Measurements from ENCODE around the gene DISC1. TPM values are rescaled to one million over a fixed set of nuclear protein-coding genes. Genes with fewer than 3 reads are reported as not detected.
A peak's percentile ranks its signal among the peaks of the same experiment; 100 is the strongest.

The DISC1 gene
- total and polyA plus RNA-seq, 2 of the 13 experiments (the other 11 are each of a cell fraction or from before 2014, with no cell fraction given), result 4.2 to 4.6 TPM

DNA sequence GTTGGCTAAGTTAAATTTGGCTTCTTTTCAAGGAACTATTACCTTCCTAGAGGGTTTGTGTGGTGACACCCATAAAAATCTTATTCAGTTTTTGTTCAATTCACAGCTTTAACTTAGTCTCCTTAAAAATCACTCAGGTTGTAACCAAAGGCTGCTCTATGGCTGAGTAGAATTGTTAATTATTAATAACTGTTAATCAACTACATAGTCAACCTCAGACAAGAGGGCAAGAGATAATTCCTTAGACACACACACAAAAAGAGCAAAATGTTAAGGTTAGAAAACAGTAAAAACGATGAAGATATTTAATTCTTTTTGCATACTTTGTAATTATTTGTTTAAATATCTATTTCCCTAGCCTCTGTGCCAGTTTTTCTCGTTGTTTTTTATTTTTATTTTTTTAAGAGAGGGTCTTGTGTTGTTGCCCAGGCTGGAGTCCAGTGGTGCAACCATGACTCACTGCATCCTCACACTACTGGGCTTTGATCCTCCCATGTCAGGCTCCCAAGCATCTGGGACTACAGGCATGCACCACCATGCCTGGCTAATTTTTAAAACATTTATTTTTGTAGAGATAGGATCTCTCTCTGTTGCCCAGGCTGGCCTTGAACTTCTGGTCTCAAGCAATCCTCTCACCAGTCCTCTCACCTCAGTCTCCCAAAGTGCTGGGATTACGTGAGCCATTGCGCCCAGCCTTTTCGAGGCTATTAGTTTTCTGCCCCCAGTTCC, 215.2 kb downstream of the DISC1 start (continued):
- TF ChIP-seq, protein P1, sequence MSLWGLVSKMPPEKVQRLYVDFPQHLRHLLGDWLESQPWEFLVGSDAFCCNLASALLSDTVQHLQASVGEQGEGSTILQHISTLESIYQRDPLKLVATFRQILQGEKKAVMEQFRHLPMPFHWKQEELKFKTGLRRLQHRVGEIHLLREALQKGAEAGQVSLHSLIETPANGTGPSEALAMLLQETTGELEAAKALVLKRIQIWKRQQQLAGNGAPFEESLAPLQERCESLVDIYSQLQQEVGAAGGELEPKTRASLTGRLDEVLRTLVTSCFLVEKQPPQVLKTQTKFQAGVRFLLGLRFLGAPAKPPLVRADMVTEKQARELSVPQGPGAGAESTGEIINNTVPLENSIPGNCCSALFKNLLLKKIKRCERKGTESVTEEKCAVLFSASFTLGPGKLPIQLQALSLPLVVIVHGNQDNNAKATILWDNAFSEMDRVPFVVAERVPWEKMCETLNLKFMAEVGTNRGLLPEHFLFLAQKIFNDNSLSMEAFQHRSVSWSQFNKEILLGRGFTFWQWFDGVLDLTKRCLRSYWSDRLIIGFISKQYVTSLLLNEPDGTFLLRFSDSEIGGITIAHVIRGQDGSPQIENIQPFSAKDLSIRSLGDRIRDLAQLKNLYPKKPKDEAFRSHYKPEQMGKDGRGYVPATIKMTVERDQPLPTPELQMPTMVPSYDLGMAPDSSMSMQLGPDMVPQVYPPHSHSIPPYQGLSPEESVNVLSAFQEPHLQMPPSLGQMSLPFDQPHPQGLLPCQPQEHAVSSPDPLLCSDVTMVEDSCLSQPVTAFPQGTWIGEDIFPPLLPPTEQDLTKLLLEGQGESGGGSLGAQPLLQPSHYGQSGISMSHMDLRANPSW (CRISPR knock-in tag; IDR thresholded peaks at IDR 0.05; ENCODE audit: borderline replicate concordance), result no peak
- TF ChIP-seq MEIS1 (CRISPR knock-in tag; IDR thresholded peaks at IDR 0.05; ENCODE audit: borderline replicate concordance), result no peak
- TF ChIP-seq NONO (IDR thresholded peaks at IDR 0.05), result no peak
- TF ChIP-seq NONO (CRISPR knock-in tag; conservative IDR thresholded peaks at IDR 0.05), result no peak
- no peak for TF ChIP-seq CBX2 (IDR thresholded peaks at IDR 0.05; ENCODE audit: low read depth, low read length)
- no peak for TF ChIP-seq CBX2 (CRISPR knock-in tag; IDR thresholded peaks at IDR 0.05; ENCODE audit: low read depth)
- no peak for TF ChIP-seq ZNF773 (CRISPR knock-in tag; IDR thresholded peaks at IDR 0.05; ENCODE audit: borderline replicate concordance)
- peak; percentile 80 for TF ChIP-seq RCOR2 (CRISPR knock-in tag; IDR thresholded peaks at IDR 0.05)
- TF ChIP-seq EP300 (IDR thresholded peaks at IDR 0.05; ENCODE audit: low read depth in 2 of 2, low read length in 2 of 2), result peak in 1 of 2 experiments; percentile 39; a peak in 1 of 4 replicates
- peak; percentile 54; the same call in 1 of the 2 replicates for TF ChIP-seq EP300 (CRISPR knock-in tag; IDR thresholded peaks at IDR 0.05; ENCODE audit: borderline replicate concordance)
- TF ChIP-seq ZNF629 (CRISPR knock-in tag; conservative IDR thresholded peaks at IDR 0.05), result 0 out of 2 replicates have a peak, but pooled peaks have one; percentile 24
- TF ChIP-seq RXRB (CRISPR knock-in tag; IDR thresholded peaks at IDR 0.05; ENCODE audit: borderline replicate concordance), result 0 out of 2 replicates have a peak, but pooled peaks have one; percentile 43
- peak; percentile 76 for TF ChIP-seq HNF4A (CRISPR knock-in tag; IDR thresholded peaks at IDR 0.05)
- peak in 1 of 2 experiments; percentile 18; a peak in 1 of 4 replicates for TF ChIP-seq ATF4 (CRISPR knock-in tag; IDR thresholded peaks at IDR 0.05)
- TF ChIP-seq ZNF703 (CRISPR knock-in tag; IDR thresholded peaks at IDR 0.05; ENCODE audit: borderline replicate concordance), result no peak
- peak; percentile 34; the same call in 1 of the 2 replicates for TF ChIP-seq HOXA3 (CRISPR knock-in tag; IDR thresholded peaks at IDR 0.05)
- no peak for TF ChIP-seq ZBTB1 (CRISPR knock-in tag; IDR thresholded peaks at IDR 0.05; ENCODE audit: borderline replicate concordance)
- no peak for TF ChIP-seq GLMP (CRISPR knock-in tag; IDR thresholded peaks at IDR 0.05; ENCODE audit: borderline replicate concordance)
- no peak for TF ChIP-seq ZNF124 (CRISPR knock-in tag; IDR thresholded peaks at IDR 0.05)
- peak; percentile 76 for TF ChIP-seq ZNF644 (CRISPR knock-in tag; IDR thresholded peaks at IDR 0.05; ENCODE audit: low read depth)
- peak; percentile 44; the same call in 1 of the 2 replicates for TF ChIP-seq DPF2 (CRISPR knock-in tag; IDR thresholded peaks at IDR 0.05; ENCODE audit: borderline replicate concordance, low read depth)
- TF ChIP-seq ZNF180 (CRISPR knock-in tag; IDR thresholded peaks at IDR 0.05; ENCODE audit: borderline replicate concordance, low read depth), result no peak
- TF ChIP-seq ZNF296 (CRISPR knock-in tag; conservative IDR thresholded peaks at IDR 0.05), result no peak
- 0 out of 2 replicates have a peak, but pooled peaks have one; percentile 32 for TF ChIP-seq NCOA2 (CRISPR knock-in tag; IDR thresholded peaks at IDR 0.05)
- TF ChIP-seq ZNF788 (CRISPR knock-in tag; IDR thresholded peaks at IDR 0.05; ENCODE audit: borderline replicate concordance), result no peak
